Erythroblast (primary cell): ENCODE results near the gene LAMP1.

Source experiments
- GATA1 ChIP-seq: IDR thresholded peaks from 2 replicates; pipeline ENCODE4 v1.6.1; 2011; ENCODE audit warnings: low read depth, mild to moderate bottlenecking, control low read depth, low read length, moderate library complexity
- POLR2A ChIP-seq: IDR thresholded peaks from 2 replicates; pipeline ENCODE4 v1.6.1; 2011; ENCODE audit warnings: mild to moderate bottlenecking, low read length

GRCh38 chr13:113292021-113292862 lies 4.8 kb upstream of the LAMP1 start:
- TF ChIP-seq POLR2A (no peak), GATA1 (no peak)
